HepG2 (cell line): ENCODE data around the gene CCDC174. TPM values are rescaled to one million over a fixed set of nuclear protein-coding genes. Genes with fewer than 3 reads are reported as not detected.

Source experiments
- CREM ChIP-seq, 2 experiments: sonication (generic) in 1 of 2; formaldehyde crosslinking in 1 of 2; IDR thresholded peaks; 2 replicates each; pipeline versions ENCODE4 v1.4.0 to v1.6.1; 2016 to 2020; ENCODE audit warnings: antibody characterized with exemption in 1 of 2, mild to moderate bottlenecking in 1 of 2, missing genetic modification reagents in 1 of 2
- GABPA ChIP-seq, 2 experiments: IDR thresholded peaks; 2 replicates each; pipeline ENCODE4 v1.6.1; 2011 to 2016; ENCODE audit warnings: low read depth in 2 of 2, low read length in 1 of 2, missing biosample characterization in 1 of 2, missing genetic modification characterization in 1 of 2
- HNRNPL ChIP-seq: fragments of 200-400 bp; formaldehyde crosslinking; IDR thresholded peaks from 2 replicates; pipeline ENCODE4 v1.6.1; 2017; ENCODE audit warnings: mild to moderate bottlenecking, low read depth, low read length
- JUND ChIP-seq: sonication (generic); formaldehyde crosslinking; IDR thresholded peaks from 2 replicates; pipeline ENCODE4 v1.8.0; 2022; ENCODE audit warnings: mild to moderate bottlenecking, missing genetic modification reagents
- MTA1 ChIP-seq: sonication (generic); formaldehyde crosslinking; IDR thresholded peaks from 2 replicates; pipeline ENCODE4 v1.4.0; 2020; ENCODE audit warnings: missing genetic modification reagents, mild to moderate bottlenecking, borderline replicate concordance
- MTERF4 ChIP-seq: sonication (generic); formaldehyde crosslinking; IDR thresholded peaks from 2 replicates; pipeline ENCODE4 v1.8.0; 2023; ENCODE audit warnings: mild to moderate bottlenecking, missing genetic modification reagents
- NCOA2 ChIP-seq: sonication (generic); formaldehyde crosslinking; IDR thresholded peaks from 2 replicates; pipeline ENCODE4 v1.8.0; 2022; ENCODE audit warnings: inconsistent platforms
- NKX3-1 ChIP-seq: sonication (generic); formaldehyde crosslinking; IDR thresholded peaks from 2 replicates; pipeline ENCODE4 v1.5.0; 2020; ENCODE audit warnings: missing genetic modification reagents
- NR2F1 ChIP-seq, 2 experiments: fragments of 450-650 bp in 1 of 2; formaldehyde crosslinking in 1 of 2; IDR thresholded peaks; 2 replicates each; pipeline versions ENCODE4 v1.5.0 to v1.6.1; 2016 to 2020; ENCODE audit warnings: mild to moderate bottlenecking in 1 of 2, missing compliant biosample characterization in 1 of 2, missing genetic modification reagents in 1 of 2, moderate library complexity in 1 of 2
- PLSCR1 ChIP-seq: sonication (generic); formaldehyde crosslinking; IDR thresholded peaks from 2 replicates; pipeline ENCODE4 v1.5.0; 2020; ENCODE audit warnings: missing genetic modification reagents, mild to moderate bottlenecking, borderline replicate concordance
- RBM22 ChIP-seq: fragments of 200-400 bp; formaldehyde crosslinking; optimal IDR thresholded peaks from 2 replicates; pipeline ENCODE3; 2017; ENCODE audit warnings: mild to moderate bottlenecking, low read length, moderate library complexity
- RFX3 ChIP-seq: IDR thresholded peaks from 2 replicates; pipeline ENCODE4 v1.6.1; 2016; ENCODE audit warnings: missing biosample characterization, missing genetic modification reagents
- SSRP1 ChIP-seq: IDR thresholded peaks from 2 replicates; pipeline ENCODE4 v1.6.1; 2016; ENCODE audit warnings: control low read depth
- TARDBP ChIP-seq: sonication (generic); formaldehyde crosslinking; IDR thresholded peaks from 2 replicates; pipeline ENCODE4 v1.8.0; 2022; ENCODE audit warnings: mild to moderate bottlenecking, missing genetic modification reagents
- U2AF1 ChIP-seq: fragments of 200-400 bp; formaldehyde crosslinking; optimal IDR thresholded peaks from 2 replicates; pipeline ENCODE3; 2017; ENCODE audit warnings: mild to moderate bottlenecking, low read depth, low read length
- ZBTB38 ChIP-seq: sonication (generic); formaldehyde crosslinking; IDR thresholded peaks from 2 replicates; pipeline ENCODE4 v1.5.1; 2020; ENCODE audit warnings: mild to moderate bottlenecking, missing genetic modification reagents
- ZBTB42 ChIP-seq: sonication (generic); formaldehyde crosslinking; IDR thresholded peaks from 2 replicates; pipeline ENCODE4 v1.5.0; 2020; ENCODE audit warnings: mild to moderate bottlenecking, missing genetic modification reagents
- ZNF124 ChIP-seq: sonication (generic); formaldehyde crosslinking; IDR thresholded peaks from 2 replicates; pipeline ENCODE4 v1.4.0; 2020; ENCODE audit warnings: missing genetic modification reagents
- ZNF317 ChIP-seq: sonication (generic); formaldehyde crosslinking; IDR thresholded peaks from 2 replicates; pipeline ENCODE4 v1.5.0; 2020; ENCODE audit warnings: mild to moderate bottlenecking, missing genetic modification reagents
- ZNF589 ChIP-seq: sonication (generic); formaldehyde crosslinking; conservative IDR thresholded peaks from 2 replicates; pipeline ENCODE4 v1.8.0; 2022; ENCODE audit warnings: mild to moderate bottlenecking, moderate library complexity, missing genetic modification reagents
- ZNF883 ChIP-seq: sonication (generic); formaldehyde crosslinking; IDR thresholded peaks from 2 replicates; pipeline ENCODE4 v1.5.1; 2020; ENCODE audit warnings: mild to moderate bottlenecking, missing genetic modification reagents; ENCODE audit errors: not compliant biosample characterization
- polyA plus RNA-seq, 8 experiments: library from polyadenylated mRNA; depleted of rRNA in 3 of 8; stranded (reverse) in 7 of 8; unstranded in 1 of 8; fragments of >200 nt; fragmentation: Illumina TruSeq in 4 of 8; extraction: Trizol in 4 of 8; gene quantifications; 2 replicates each; pipeline versions ENCODE4 v1.2.1 to v1.2.3, GENCODE V29; 2011 to 2016; ENCODE audit warnings: low read depth in 4 of 8, missing spikeins in 1 of 8, mixed read lengths in 1 of 8; ENCODE audit not compliant: insufficient read depth in 1 of 8
- total RNA-seq, 5 experiments: library from RNA; depleted of rRNA; stranded (reverse); fragments of >200 nt; fragmentation: Illumina TruSeq; extraction: Trizol; gene quantifications; 2 replicates each; pipeline ENCODE4 v1.2.3, GENCODE V29; 2016; ENCODE audit warnings: low read depth in 1 of 5
- TF ChIP-seq, protein P1 (sequence below): sonication (generic); formaldehyde crosslinking; IDR thresholded peaks from 2 replicates; pipeline ENCODE4 v1.5.0; 2020; ENCODE audit warnings: mild to moderate bottlenecking, missing genetic modification reagents, borderline replicate concordance
- TF ChIP-seq, protein P2 (sequence below), 2 experiments: fragments of 450-650 bp in 1 of 2; sonication (generic) in 1 of 2; formaldehyde crosslinking; IDR thresholded peaks; 2 replicates each; pipeline versions ENCODE4 v1.5.0 to v1.8.0; 2020 to 2022; ENCODE audit warnings: mild to moderate bottlenecking in 1 of 2, missing genetic modification reagents in 1 of 2

The CCDC174 gene
- total and polyA plus RNA-seq, 2 of the 13 experiments (the other 11 are each of a cell fraction or from before 2014, with no cell fraction given): 5.4 to 11.0 TPM

DNA sequence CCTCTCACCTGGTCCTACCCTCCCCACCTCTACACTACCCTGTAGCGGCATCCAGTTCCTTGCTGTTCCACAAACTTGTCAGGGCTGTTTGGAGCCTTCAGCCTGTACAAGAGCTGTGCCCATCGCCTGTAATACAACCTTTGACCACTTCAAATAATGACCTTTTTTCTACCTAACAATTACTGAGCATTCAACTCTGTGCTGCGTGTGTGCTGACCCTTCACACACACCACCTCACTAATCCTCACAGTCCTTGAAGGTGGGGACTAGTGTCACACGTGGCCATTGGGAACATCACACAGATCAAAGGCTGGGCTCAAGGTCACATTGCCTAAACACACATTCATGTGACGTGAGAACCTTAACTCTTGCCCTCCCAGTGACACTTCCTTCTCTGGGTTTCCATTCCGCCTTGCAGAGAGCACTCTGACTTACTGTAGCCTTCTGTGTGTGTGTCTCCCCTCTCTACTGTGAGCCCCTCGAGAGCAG is 26.5 kb downstream of the CCDC174 start (continued):
- TF ChIP-seq PLSCR1 (CRISPR knock-in tag) (no peak), RBM22 (no peak), NR2F1 (CRISPR knock-in tag; IDR thresholded peaks at IDR 0.05) (peak; percentile 79 to 82), HNRNPL (no peak), ZNF589 (CRISPR knock-in tag) (0 out of 2 replicates have a peak, but pooled peaks have one; percentile 16), NCOA2 (peak; percentile 97), MTERF4 (CRISPR knock-in tag) (peak; percentile 41; the same call in 1 of the 2 replicates), TARDBP (CRISPR knock-in tag) (peak; percentile 96), SSRP1 (CRISPR knock-in tag) (no peak), ZBTB42 (CRISPR knock-in tag) (no peak), JUND (CRISPR knock-in tag) (peak; percentile 88; the same call in 1 of the 2 replicates), ZNF317 (CRISPR knock-in tag) (no peak), U2AF1 (no peak), ZNF124 (CRISPR knock-in tag) (peak; percentile 58; the same call in 1 of the 2 replicates), NKX3-1 (no peak; the same call in 1 of the 2 replicates), GABPA (IDR thresholded peaks at IDR 0.05; ENCODE audit: low read depth, low read length) (no peak), GABPA (CRISPR knock-in tag; IDR thresholded peaks at IDR 0.05; ENCODE audit: low read depth) (peak; percentile 52; the same call in 1 of the 2 replicates), ZNF883 (no peak), ZBTB38 (CRISPR knock-in tag) (no peak), RFX3 (CRISPR knock-in tag) (no peak), MTA1 (peak; percentile 91), CREM (IDR thresholded peaks at IDR 0.05) (peak; percentile 92), CREM (CRISPR knock-in tag; IDR thresholded peaks at IDR 0.05) (no peak; the same call in 1 of the 2 replicates)
- TF ChIP-seq, protein P1, sequence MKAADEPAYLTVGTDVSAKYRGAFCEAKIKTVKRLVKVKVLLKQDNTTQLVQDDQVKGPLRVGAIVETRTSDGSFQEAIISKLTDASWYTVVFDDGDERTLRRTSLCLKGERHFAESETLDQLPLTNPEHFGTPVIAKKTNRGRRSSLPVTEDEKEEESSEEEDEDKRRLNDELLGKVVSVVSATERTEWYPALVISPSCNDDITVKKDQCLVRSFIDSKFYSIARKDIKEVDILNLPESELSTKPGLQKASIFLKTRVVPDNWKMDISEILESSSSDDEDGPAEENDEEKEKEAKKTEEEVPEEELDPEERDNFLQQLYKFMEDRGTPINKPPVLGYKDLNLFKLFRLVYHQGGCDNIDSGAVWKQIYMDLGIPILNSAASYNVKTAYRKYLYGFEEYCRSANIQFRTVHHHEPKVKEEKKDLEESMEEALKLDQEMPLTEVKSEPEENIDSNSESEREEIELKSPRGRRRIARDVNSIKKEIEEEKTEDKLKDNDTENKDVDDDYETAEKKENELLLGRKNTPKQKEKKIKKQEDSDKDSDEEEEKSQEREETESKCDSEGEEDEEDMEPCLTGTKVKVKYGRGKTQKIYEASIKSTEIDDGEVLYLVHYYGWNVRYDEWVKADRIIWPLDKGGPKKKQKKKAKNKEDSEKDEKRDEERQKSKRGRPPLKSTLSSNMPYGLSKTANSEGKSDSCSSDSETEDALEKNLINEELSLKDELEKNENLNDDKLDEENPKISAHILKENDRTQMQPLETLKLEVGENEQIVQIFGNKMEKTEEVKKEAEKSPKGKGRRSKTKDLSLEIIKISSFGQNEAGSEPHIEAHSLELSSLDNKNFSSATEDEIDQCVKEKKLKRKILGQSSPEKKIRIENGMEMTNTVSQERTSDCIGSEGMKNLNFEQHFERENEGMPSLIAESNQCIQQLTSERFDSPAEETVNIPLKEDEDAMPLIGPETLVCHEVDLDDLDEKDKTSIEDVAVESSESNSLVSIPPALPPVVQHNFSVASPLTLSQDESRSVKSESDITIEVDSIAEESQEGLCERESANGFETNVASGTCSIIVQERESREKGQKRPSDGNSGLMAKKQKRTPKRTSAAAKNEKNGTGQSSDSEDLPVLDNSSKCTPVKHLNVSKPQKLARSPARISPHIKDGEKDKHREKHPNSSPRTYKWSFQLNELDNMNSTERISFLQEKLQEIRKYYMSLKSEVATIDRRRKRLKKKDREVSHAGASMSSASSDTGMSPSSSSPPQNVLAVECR (CRISPR knock-in tag): peak; percentile 77; the same call in 1 of the 2 replicates
- TF ChIP-seq, protein P2, sequence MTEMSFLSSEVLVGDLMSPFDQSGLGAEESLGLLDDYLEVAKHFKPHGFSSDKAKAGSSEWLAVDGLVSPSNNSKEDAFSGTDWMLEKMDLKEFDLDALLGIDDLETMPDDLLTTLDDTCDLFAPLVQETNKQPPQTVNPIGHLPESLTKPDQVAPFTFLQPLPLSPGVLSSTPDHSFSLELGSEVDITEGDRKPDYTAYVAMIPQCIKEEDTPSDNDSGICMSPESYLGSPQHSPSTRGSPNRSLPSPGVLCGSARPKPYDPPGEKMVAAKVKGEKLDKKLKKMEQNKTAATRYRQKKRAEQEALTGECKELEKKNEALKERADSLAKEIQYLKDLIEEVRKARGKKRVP (CRISPR knock-in tag; IDR thresholded peaks at IDR 0.05): peak in 1 of 2 experiments; percentile 69; a peak in 1 of 4 replicates
